T1000 (cell line): ENCODE results near the gene UBLCP1.

Experiments used
- DNase-seq: peaks from one replicate; lab custom pipeline; 2025; ENCODE audit warnings: mixed read lengths; lab: John Stamatoyannopoulos, UW

UBLCP1 gene

GRCh38 chr5:159313197-159313596, 50.1 kb downstream of the UBLCP1 start:
- DNase-seq = no peak

- DNase-seq = no peak
Observed at GRCh38 chr5:159316519-159317383, 53.7 kb downstream of the UBLCP1 start.

GRCh38 chr5:159317849-159318248, 54.8 kb downstream of the UBLCP1 start:
- DNase-seq = no peak

GRCh38 chr5:159318448-159318847, 55.4 kb downstream of the UBLCP1 start:
- DNase-seq = no peak

- no peak for DNase-seq
Observed at GRCh38 chr5:159319363-159319762, 56.3 kb downstream of the UBLCP1 start.

- DNase-seq = no peak
Observed at GRCh38 chr5:159319832-159320231, 56.7 kb downstream of the UBLCP1 start.

GRCh38 chr5:159322180-159322579, 59.1 kb downstream of the UBLCP1 start:
- no peak for DNase-seq

GRCh38 chr5:159324102-159324755, 61.1 kb downstream of the UBLCP1 start:
- no peak for DNase-seq

GRCh38 chr5:159324986-159325385, 61.9 kb downstream of the UBLCP1 start:
- DNase-seq = no peak

GRCh38 chr5:159330131-159330800, 67.2 kb downstream of the UBLCP1 start, which contains the start of gene IL12B:
IL12B (minus strand) TSS chr5:159330487; CDS start chr5:159326782, 3,705 bp downstream.
- no peak for DNase-seq

- no peak for DNase-seq
Observed at GRCh38 chr5:159331093-159331973, 68.2 kb downstream of the UBLCP1 start.

GRCh38 chr5:159332800-159333544, 69.9 kb downstream of the UBLCP1 start:
- no peak for DNase-seq

GRCh38 chr5:159333545-159333925, 70.4 kb downstream of the UBLCP1 start:
- DNase-seq = no peak
